Measurements from ENCODE around the gene SEC22C.

The SEC22C gene

GRCh38 chr3:42610976-42611375, 29.2 kb upstream of the SEC22C start:
- no peak overlapping the region for H3K9ac ChIP-seq (ENCODE audit: low read length)
- H4K20me1 ChIP-seq (ENCODE audit: insufficient read depth, low read length): peaks cover 53% of the 10 kb centered on the region
- H3K36me3 ChIP-seq (replicated peaks; ENCODE audit: low read depth, low read length): peaks cover 19% of the 10 kb centered on the region

DNA sequence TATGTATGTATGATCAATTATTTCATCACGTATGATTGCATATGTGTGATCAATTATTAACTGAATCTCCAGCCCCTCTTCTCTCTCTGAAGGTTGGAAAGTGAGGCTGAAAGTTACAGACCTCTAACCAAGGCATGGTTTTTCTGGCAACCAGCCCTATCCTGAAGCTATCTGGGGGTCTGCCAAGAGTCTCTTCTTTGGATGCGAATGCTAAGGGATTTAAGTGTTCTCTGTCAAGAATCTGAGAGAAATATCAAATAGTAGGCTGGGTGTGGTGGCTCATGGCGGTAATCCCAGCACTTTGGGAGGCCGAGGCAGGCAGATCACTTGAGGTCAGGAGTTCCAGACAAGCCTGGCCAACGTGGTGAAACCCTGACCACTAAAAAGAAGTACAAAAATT, 26.8 kb upstream of the SEC22C start:
- H3K4me1 ChIP-seq (ENCODE audit: low read length): no peaks in the 10 kb centered on the region
- H3K4me2 ChIP-seq (ENCODE audit: low read length): no peak overlapping the region
- TF ChIP-seq EZH2phosphoT487 (IDR thresholded peaks at IDR 0.05; ENCODE audit: low read depth): no peak
- no peak for TF ChIP-seq CTCF (IDR thresholded peaks at IDR 0.05; ENCODE audit: low read depth, low read length)
- H3K79me2 ChIP-seq (ENCODE audit: low read length): peaks cover 97% of the 10 kb centered on the region
- peaks cover 41% of the 10 kb centered on the region for H4K20me1 ChIP-seq (ENCODE audit: insufficient read depth, low read length)
- peaks cover 29% of the 10 kb centered on the region for H3K36me3 ChIP-seq (replicated peaks; ENCODE audit: low read depth, low read length)
- no peak overlapping the region for H3K27ac ChIP-seq (ENCODE audit: low read length)
- H3K9me3 ChIP-seq (ENCODE audit: insufficient read depth, low read length): no peaks in the 10 kb centered on the region
- no peak overlapping the region for H2AFZ ChIP-seq (ENCODE audit: low read depth, low read length)
- H3K27me3 ChIP-seq (ENCODE audit: low read depth, low read length): no peaks in the 10 kb centered on the region
- no peak overlapping the region for H3K4me3 ChIP-seq (ENCODE audit: low read length)
- no peak overlapping the region for H3K9ac ChIP-seq (ENCODE audit: low read length)

More at GRCh38 chr3:42610976-42611375, 29.2 kb upstream of the SEC22C start:
- H3K27ac ChIP-seq (ENCODE audit: low read length): no peak overlapping the region
- TF ChIP-seq CTCF (IDR thresholded peaks at IDR 0.05; ENCODE audit: low read depth, low read length): no peak
- TF ChIP-seq EZH2phosphoT487 (IDR thresholded peaks at IDR 0.05; ENCODE audit: low read depth): no peak
- no peaks in the 10 kb centered on the region for H3K9me3 ChIP-seq (ENCODE audit: insufficient read depth, low read length)
- no peak overlapping the region for H2AFZ ChIP-seq (ENCODE audit: low read depth, low read length)
- no peak overlapping the region for H3K4me3 ChIP-seq (ENCODE audit: low read length)
- no peaks in the 10 kb centered on the region for H3K27me3 ChIP-seq (ENCODE audit: low read depth, low read length)
- no peaks in the 10 kb centered on the region for H3K4me1 ChIP-seq (ENCODE audit: low read length)
- no peak overlapping the region for H3K4me2 ChIP-seq (ENCODE audit: low read length)
- peaks cover 97% of the 10 kb centered on the region for H3K79me2 ChIP-seq (ENCODE audit: low read length)

- Histone ChIP-seq H3K4me1 (ENCODE audit: low read length) (peaks cover 9% of the 10 kb centered on the region), H4K20me1 (ENCODE audit: insufficient read depth, low read length) (peaks cover 35% of the 10 kb centered on the region), H3K9ac (ENCODE audit: low read length) (no peak overlapping the region), H3K4me3 (ENCODE audit: low read length) (no peak overlapping the region), H3K9me3 (ENCODE audit: insufficient read depth, low read length) (no peaks in the 10 kb centered on the region), H3K27ac (ENCODE audit: low read length) (no peak overlapping the region), H2AFZ (ENCODE audit: low read depth, low read length) (no peak overlapping the region), H3K36me3 (replicated peaks; ENCODE audit: low read depth, low read length) (peaks cover 32% of the 10 kb centered on the region), H3K27me3 (ENCODE audit: low read depth, low read length) (no peaks in the 10 kb centered on the region), H3K79me2 (ENCODE audit: low read length) (peaks cover 96% of the 10 kb centered on the region), H3K4me2 (ENCODE audit: low read length) (no peak overlapping the region)
- TF ChIP-seq EZH2phosphoT487 (IDR thresholded peaks at IDR 0.05; ENCODE audit: low read depth) (no peak), CTCF (IDR thresholded peaks at IDR 0.05; ENCODE audit: low read depth, low read length) (no peak)
Observed at GRCh38 chr3:42605546-42606173, 23.9 kb upstream of the SEC22C start.

DNA sequence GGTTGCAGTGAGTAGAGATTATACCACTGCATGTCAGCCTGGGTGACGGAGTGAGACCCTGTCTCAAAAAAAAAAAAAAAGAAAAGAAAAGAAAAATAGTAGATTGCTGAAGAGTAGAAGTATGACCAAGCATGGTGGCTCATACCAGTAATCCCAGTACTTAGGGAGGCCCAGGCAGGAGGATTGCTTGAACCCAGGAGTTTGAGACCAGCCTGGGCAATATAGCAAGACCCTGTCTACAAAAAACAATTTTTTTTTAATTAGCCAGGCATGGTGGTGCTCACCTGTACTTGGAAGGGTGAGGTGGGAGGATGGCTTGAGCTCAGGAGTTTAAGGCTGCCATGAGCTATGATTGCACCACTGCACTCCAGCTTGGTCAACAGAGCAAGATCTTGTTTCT, 21.2 kb upstream of the SEC22C start:
- H3K4me2 ChIP-seq (ENCODE audit: low read length): no peak overlapping the region
- H3K79me2 ChIP-seq (ENCODE audit: low read length): peaks cover 70% of the 10 kb centered on the region
- no peak overlapping the region for H3K9ac ChIP-seq (ENCODE audit: low read length)
- H3K9me3 ChIP-seq (ENCODE audit: insufficient read depth, low read length): no peaks in the 10 kb centered on the region
- no peak overlapping the region for H3K4me3 ChIP-seq (ENCODE audit: low read length)
- H3K36me3 ChIP-seq (replicated peaks; ENCODE audit: low read depth, low read length): peaks cover 27% of the 10 kb centered on the region
- no peaks in the 10 kb centered on the region for H3K27me3 ChIP-seq (ENCODE audit: low read depth, low read length)
- H3K4me1 ChIP-seq (ENCODE audit: low read length): peaks cover 9% of the 10 kb centered on the region
- no peak overlapping the region for H3K27ac ChIP-seq (ENCODE audit: low read length)
- TF ChIP-seq CTCF (IDR thresholded peaks at IDR 0.05; ENCODE audit: low read depth, low read length) (no peak), EZH2phosphoT487 (IDR thresholded peaks at IDR 0.05; ENCODE audit: low read depth) (no peak)
- no peak overlapping the region for H2AFZ ChIP-seq (ENCODE audit: low read depth, low read length)
- H4K20me1 ChIP-seq (ENCODE audit: insufficient read depth, low read length): peaks cover 27% of the 10 kb centered on the region; the same call in 1 of the 2 replicates
